HG03196 (cell line): ENCODE measurements around the gene PPP1R13B.
"Not testable (repeated sequence)": the region's sequence is repeated elsewhere in the genome, so short reads cannot be mapped to it uniquely, and the experiment has no call there.

Experiments used
- ATAC-seq: cut with Tn5 transposase; IDR thresholded peaks from one replicate; pipeline ENCODE4 v1.9.1; 2021; ENCODE audit not compliant: unreplicated experiment

PPP1R13B gene, protein sequence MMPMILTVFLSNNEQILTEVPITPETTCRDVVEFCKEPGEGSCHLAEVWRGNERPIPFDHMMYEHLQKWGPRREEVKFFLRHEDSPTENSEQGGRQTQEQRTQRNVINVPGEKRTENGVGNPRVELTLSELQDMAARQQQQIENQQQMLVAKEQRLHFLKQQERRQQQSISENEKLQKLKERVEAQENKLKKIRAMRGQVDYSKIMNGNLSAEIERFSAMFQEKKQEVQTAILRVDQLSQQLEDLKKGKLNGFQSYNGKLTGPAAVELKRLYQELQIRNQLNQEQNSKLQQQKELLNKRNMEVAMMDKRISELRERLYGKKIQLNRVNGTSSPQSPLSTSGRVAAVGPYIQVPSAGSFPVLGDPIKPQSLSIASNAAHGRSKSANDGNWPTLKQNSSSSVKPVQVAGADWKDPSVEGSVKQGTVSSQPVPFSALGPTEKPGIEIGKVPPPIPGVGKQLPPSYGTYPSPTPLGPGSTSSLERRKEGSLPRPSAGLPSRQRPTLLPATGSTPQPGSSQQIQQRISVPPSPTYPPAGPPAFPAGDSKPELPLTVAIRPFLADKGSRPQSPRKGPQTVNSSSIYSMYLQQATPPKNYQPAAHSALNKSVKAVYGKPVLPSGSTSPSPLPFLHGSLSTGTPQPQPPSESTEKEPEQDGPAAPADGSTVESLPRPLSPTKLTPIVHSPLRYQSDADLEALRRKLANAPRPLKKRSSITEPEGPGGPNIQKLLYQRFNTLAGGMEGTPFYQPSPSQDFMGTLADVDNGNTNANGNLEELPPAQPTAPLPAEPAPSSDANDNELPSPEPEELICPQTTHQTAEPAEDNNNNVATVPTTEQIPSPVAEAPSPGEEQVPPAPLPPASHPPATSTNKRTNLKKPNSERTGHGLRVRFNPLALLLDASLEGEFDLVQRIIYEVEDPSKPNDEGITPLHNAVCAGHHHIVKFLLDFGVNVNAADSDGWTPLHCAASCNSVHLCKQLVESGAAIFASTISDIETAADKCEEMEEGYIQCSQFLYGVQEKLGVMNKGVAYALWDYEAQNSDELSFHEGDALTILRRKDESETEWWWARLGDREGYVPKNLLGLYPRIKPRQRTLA

DNA sequence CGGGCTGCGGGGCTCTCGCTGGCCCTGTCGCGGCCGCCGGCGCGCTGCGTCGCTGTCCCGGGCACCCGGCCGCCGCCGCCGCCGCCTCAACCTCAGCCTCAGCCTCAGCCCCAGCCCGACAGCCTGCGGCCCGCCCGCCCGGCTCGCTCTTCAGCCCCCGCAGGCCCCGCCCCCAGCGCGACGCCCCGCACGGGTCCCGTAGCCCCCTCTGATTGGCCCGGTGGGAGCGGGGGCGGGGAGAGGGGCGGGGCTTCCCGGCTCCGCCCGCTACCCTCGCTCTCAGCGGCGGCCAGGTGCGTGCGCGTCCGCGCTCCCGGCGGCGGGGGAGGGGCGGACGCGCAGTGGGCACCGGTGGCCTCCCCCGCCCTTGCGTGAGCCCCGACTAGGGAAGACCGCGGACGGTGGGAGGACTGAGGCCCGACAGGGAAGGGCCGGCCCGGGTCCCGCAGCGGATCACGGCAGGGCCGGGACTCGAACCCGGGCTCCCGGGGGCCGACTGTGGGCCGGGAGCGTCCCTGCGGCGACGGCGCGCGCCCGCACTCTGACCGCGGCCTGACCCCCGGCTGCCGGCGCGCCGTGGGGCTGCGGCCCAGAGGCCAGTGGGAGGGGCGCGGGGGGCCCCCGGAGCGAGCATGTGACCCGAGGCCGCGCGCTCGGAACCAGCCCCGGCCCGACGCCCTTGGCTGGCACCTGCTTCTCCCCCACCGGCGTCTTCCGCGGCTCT, at the start of gene PPP1R13B:
Gene PPP1R13B (minus strand): TSS at position 125 of the 724 bp plus-strand sequence. CDS start 268 bp downstream, outside the sequence.
- ATAC-seq = peak; percentile 85

DNA sequence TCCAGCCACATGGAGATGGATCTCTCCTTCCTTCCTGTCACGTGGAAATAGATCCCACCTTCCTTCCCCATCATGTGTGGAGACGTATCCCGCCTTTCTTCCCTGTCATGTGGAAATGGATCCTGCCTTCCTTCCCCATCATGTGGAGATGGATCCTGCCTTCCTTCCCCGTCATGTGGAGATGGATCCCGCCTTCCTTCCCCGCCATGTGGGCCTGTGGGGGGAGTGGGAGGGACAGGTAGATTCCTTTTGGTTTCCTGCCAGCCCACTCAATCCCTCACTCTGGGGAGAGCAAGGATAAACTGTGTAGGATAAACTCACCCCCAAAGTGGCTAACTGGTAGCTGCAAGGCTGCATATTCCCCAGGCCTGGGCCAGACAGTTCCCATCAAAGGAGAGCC, 49.2 kb upstream of the PPP1R13B start:
- ATAC-seq = no peak

DNA sequence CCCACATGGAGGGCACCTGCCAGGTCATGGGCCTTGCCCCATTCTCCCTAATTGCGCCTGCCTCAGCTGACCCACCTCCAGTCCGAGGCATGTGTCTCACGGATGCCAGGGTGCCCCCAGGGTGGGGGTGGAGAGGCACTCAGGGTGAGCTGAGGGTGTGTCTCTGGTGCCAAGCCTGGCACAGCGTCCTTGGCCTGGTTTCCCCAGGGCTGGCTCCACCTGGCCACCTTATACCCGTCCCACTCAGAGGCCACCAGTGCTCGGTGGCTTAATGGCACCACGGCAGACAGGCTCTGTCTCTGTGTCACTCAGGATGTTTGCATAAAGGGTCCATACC, 47.3 kb upstream of the PPP1R13B start:
- no peak for ATAC-seq

DNA sequence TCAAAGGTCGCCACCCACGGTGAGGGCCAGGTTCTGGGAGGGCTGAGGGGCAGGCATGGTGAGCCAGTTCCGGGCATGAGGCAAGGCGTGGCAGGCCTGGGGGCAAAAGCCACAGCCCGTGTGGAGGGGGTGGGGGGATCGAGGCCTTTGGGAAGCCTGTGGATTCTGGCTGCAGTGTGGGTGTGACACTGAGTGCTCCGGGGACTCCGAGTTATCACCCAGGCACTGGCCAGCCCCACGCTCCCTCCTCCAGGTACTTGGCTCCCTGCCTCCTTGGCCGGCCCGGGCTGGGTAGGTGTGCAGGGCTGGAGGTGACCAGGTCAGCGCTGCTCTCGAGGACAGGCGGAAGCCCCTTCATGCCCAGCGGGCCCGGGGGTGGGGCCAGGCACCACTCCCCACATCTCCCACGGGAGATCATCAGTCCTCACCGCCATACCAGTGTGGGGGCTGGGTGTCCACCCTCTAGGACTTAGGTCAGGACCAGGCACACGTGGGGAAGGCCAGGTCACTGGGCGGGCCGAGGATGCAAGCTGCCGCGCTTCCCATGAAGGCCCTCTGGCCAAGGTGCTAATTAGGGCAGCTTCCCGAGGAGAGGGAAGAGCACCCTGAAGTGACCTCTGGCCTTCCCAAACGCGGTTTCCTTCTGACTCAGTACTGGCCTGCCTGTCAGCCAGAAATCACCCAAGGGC, 46.8 kb upstream of the PPP1R13B start:
- no peak for ATAC-seq

DNA sequence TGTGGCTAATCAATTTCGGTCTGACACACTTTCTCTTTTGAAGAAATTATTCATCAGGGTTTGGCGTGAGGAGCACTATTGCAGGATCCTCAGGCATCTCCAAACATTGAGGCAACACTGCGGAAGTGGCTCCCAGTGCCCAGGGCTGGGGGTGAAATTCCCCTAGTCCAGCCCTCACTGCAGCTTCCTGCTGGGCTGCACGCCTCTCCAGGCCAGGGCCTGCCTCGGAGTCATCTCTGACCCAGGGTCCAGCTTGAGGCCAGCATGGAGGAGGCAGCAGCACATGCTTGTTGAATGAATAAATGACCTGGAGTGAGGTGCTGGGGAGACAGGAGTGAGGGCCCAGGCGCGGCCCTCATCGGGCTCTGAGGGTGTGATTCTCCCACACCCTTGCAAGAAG, 44.9 kb upstream of the PPP1R13B start:
- no peak for ATAC-seq

DNA sequence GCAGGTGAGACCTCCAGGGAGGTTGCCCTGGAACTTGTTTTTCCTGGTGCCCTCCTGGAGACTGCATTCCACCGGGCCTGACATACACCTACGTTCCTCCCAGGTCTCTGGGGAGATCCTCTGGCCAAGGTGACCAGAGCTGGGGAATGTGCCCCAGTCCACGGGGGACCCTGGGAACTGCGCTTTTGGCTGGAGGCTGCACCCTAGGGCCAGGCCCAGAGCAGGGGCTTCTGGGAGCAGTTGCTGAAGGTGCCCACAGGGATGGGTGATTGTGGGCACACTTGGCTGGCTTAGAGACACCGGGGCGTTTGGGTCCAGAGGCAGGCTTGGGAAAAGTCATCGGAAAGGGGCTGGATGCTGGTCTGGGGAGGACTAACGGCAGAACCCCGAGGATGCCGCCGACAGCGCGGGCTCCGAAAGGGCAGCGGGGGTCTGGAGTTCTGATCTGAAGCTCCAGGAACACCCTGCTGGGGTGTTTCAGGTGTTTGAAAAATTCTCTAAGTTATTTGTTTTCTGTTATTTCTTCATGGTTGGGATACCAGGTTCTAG, 44.4 kb upstream of the PPP1R13B start:
- ATAC-seq = no peak

DNA sequence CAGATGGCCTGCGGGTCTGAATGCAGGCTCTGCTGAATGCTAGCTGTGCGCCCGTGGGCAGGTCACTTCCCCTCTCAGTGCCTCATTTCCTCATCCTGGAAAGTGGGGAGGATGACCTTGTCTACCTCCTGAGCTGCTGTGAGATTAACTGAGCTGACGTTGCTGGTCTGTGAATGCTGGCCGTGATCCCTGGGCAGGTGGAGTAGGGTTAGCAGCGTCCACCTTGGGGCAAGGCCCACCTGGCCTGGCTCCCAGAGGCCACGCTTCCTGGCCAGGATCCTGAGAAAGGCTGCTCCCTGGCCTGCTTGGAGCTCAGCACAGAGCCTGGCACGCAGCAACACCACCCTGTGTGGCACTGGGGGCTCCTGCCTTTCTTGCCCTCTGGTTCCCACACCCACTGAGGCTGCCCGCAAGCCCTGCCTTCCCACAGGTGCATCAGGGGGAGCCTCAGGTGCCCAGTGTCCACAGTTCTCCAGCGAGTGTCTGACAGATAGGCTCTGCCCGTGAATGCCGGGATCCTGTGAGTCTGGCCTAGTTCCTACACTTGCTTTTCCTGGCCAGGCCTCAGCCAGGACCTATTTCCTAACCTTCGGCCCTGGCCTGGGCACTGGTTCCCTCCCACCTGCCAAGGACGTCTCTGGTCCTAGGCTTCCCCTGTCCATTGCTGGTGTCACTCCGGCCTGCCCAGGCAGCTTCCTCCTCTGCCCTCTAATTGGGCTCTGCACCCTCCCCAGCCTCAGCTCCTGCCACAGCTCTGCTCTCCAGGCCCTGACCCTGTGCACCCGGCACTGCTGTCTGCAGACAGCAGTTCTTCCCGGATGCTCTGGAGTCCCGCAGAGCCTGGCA, 43.7 kb upstream of the PPP1R13B start:
- ATAC-seq = no peak

DNA sequence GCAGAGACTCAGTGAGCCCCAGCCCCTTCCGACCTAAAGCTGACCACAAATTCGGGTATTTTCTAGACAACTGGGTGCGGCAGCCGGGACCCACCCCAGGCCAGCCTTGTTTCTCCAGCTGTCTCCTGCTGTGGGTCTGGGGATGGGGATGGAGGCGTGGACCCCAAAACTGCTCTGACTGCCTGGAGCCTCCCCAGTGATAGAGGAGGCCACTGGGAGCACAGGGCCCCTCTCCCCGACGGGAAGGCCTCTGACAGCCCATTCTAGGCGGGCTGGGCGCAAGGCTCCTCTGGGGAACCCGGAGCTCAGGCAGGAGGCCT, 42.6 kb upstream of the PPP1R13B start:
- no peak for ATAC-seq

DNA sequence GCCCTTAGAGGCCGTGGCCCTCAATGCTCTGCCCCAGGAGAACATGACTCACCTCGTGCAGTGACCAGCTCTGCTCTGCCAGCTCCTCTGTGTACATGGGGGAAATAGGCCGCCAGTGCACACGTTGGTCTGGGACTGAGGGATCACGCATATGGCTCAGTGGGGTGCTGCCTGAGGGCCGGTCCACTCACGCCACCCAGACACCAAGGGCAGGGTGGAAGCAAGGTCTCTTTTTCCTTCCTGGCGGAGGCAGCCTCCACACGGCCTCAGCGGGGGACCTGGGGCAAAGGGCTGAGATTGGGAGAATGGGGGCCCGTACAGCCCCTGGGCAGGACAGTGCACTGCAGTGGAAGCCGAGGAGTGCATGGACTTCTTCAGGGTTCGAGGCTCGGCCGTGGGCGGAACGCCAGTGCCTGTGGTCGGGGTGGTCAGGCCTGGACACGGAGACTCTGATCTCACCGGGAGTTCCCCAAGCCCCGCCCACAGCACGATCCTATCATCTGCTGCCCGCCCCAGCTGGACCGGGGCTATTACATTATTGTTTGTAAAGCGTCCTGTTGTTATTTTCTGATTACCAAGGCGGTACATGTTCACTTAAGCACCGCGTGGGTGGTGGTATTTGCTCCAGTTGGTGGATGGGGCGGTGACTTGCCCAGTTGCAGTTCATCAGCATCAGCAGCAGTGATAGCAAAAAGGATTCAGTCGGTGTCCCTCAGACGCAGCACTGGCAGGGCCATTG, 42.1 kb upstream of the PPP1R13B start:
- no peak for ATAC-seq

DNA sequence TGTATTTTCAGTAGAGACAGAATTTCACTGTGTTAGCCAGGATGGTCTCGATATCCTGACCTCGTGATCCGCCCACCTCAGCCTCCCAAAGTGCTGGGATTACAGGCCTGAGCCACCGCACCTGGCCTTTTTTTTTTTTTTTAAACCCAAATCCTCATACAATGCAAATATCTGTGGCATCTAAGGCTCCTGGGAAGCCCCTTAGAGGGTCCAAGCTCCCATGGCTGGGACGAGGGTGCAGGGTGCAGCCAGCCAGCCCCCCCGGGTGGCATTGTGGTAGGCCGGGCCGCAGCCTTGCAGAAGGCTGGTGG, 41.6 kb upstream of the PPP1R13B start:
- not testable (repeated sequence) for ATAC-seq

DNA sequence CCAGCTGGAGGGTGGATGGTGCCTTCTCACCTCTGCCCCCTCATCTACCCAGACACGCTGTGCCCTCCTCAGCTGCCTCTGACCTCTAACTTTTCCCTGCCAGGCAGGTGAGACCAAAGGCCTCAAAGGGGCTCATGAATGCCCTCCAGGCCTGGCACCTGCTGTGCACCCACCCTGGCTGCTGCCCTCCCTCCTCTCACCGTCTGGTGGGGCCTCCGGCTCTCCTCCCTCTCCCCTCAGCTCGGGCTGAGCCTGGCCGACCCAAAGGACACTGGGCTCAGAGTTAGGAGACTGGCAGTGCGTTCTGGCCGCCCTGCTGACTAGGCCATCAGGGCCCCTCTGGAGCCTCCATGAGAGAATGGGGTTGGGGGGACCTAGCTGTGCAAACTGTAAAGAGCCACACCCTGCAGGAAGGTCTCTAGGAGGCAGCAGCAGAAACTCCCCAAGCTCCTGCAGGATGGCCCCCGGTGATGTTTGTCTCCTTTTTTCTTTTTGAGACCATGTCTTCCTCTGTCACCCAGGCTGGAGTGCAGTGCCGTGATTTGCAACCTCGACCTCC, 40.3 kb upstream of the PPP1R13B start:
- no peak for ATAC-seq

DNA sequence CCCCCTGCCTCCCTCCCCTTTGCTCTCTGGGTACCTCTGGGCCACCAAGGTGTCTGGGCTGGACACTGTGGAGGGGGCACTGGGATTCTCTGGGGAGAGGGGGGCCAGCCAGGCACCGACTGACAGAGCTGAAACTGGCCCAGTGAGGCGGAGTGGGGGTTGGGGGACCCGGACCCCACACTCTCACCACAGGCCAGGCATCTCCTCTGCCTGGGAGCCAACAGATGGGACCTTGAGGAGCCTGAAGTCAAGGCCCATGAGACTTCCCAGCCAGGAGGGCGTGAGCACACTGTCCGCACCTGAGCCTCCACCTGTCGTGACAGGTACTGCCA, 39.8 kb upstream of the PPP1R13B start:
- ATAC-seq = no peak

DNA sequence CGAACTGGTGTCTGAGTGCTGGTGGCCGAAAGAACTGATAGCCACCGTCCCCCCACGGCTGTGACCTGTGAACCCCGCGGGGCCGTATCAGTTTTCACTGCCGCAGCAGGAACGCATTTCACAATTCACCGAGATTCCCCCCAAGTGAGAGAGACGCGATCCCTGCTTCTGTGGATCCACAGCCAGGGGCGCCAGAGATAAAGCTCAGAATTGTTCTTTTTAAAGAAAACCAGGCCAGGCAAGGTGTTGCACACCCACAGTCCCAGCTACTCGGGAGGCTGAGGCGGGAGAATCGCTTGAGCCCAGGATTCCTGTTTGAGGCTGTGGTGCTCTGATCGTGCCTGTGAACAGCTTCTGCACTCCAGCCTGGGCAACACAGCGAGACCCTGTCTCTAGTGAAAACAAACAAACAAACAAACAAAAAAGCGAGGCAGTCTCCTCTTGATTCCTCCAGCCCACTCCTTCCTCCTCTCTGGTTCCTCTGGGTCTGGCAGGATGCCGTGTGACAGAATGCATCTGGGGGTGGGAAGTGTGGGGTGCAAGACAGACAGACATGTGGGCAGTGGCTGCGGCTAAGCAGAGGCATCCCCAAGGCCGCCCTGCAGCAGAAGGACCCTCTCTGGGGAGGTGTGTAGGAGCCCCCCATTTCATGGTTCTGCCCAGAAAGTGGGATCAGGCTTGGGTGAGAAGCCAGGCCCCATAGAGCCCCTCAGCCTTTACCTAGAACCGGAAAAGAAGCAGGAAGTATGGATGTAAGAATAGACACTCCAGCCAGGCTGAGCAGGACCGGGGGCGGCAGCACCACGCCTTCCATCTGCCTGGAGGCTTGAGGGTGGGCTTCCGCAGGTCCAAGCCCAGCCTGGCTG, 39.2 kb upstream of the PPP1R13B start:
- ATAC-seq = no peak

DNA sequence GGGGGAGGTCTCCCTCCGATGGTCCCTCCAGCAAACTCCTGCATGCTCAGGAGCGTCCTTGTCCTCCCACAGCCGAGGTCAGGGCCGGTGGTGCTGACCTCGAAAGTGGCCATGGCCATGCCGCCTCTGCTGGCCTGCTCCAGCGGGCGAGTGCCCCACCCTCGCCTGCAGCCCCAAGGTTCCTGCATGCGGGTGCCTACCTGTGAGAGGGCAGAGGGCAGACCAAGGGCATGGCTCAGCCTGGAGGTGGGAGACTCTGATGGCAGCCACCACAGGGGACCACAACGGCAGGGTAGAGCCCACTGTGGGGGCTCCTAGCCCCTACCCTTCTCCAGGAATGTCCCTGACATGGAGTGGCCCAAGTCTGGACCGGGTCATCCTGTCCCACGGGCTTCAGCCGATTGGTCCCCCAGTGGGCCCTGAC, 38.1 kb upstream of the PPP1R13B start:
- ATAC-seq = no peak

DNA sequence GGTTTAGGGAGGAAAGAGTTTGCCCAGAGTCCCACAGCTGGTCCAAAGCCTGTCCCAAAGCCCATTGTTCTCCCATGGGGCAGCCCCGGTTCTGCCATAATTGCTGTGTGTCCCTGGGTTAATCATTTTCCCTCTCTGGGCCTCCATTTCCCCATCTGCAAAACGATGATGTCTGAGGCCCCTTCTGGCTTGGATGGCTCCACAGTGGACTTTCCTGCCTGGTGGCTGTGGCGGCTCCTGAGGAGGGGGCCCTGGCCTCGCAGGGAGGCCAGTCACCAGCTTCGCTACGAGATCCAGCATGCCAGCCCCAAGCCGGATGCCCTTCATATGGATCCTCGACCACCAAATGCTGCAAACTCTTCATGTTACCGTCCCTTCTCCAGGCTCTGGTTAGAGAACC, 37.5 kb upstream of the PPP1R13B start:
- no peak for ATAC-seq

DNA sequence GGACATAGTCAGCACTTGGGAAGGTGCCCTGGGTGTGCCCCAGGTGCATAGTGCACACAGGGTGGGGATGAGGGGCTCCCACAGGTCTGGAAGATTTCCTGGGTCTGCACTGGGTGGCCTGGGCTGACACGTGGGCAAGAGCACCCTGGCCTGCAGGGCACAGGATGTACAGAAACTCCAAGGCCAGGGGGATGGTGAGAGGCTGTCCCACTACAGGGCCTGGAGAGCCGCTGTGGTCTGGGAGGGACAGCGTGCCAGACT, 35.8 kb upstream of the PPP1R13B start:
- no peak for ATAC-seq

DNA sequence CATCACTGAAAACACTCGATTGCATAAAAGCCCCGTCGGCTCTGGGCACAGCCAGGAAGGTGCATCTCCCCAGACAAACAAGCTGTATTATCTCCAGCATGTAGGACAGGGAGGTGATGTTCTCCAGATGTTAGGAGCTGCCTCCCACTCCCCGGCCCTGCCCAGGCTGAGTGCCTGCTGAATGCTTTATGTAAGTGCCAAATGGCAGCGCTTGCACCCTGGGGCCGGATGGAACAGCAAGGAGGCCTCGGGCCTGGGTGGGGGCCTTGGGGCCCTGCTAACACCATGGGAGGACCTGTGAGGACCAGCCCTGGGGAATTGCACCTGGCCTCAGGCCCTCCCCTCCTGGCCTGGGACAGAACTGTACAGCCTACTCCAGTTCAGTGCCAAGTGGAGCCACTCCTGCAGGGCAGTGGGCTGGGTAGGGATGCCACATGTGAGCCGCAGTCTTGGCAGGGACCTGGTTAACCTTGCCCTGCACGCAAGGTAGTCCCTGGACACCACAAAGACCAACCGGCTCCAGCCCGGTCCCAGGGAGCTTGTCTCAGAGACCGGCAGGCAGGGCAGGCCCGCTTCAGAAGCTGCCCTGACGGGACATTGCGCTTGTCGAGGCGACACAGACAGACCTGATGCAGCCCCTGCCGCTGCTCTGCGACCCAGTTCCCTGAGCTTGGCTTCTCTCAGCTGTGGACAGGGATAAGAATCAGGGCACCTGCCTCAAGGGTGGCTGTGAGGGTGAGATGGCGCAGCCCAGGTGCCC, 35.3 kb upstream of the PPP1R13B start:
- ATAC-seq = no peak
